Epithelial cell of proximal tubule (primary cell): ENCODE data around the gene SRSF8. TPM values are rescaled to one million over a fixed set of nuclear protein-coding genes. Genes with fewer than 3 reads are reported as not detected.

Source experiments
- DNase-seq: peaks from one replicate; pipeline ENCODE4 v3.0.0-alpha.2; 2011; ENCODE audit warnings: low read depth
- H3K4me3 ChIP-seq: 2 replicates; pipeline ENCODE4 v1.5.1; 2011; ENCODE audit warnings: low read depth, mild to moderate bottlenecking, low read length
- CTCF ChIP-seq: conservative IDR thresholded peaks from 2 replicates; pipeline ENCODE4 v1.5.1; 2012; ENCODE audit warnings: low read depth, mild to moderate bottlenecking, low read length
- total RNA-seq: library from RNA; depleted of rRNA; stranded (reverse); fragments of >200 nt; gene quantifications from 2 replicates; pipeline ENCODE4 v1.2.3, GENCODE V29; 2015

SRSF8 gene
- total RNA-seq, 1 donor from 2014 or later = 16.9 TPM

GRCh38 chr11:95097209-95097608, 30.5 kb downstream of the SRSF8 start:
- DNase-seq = no peak
- no peak overlapping the region for H3K4me3 ChIP-seq
- no peak for TF ChIP-seq CTCF

- no peak for DNase-seq
- no peak overlapping the region for H3K4me3 ChIP-seq
- no peak for TF ChIP-seq CTCF
These were observed 32.1 kb downstream of the SRSF8 start for GRCh38 chr11:95098826-95099225.

- H3K4me3 ChIP-seq = no peak overlapping the region
- TF ChIP-seq CTCF = no peak
- no peak for DNase-seq
These were observed 33.5 kb downstream of the SRSF8 start for GRCh38 chr11:95100191-95100648.

DNA sequence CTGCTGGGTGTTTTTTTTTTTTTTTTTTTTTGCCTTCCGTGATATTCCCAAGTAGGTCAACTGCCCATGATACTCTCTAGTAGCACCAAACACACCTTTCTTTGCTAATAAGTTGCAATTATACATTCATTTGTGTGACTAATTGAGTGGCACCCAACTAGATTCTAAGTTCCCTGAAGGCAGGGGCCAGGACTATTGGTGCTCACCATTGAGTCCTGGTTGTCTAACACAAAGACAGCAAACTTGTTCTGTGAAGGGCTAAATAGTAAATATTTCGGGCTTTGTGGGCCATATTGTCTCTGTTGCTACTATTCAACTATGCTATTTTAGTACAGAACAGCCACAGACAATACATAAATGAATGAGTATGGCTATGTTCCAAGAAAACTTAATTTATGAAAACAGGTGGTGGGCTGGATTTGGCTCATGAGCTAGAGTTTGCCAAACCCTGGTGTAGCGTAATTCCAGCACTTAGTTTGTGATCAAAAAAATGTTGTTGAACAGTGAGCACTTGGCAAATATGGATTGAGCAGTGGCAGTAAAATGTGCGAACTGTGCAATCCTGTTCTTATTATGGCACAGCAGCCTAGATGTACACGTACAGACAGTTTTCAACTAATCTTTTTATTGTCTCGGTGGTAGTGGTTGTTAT, 34.3 kb downstream of the SRSF8 start:
- H3K4me3 ChIP-seq = no peak overlapping the region
- DNase-seq = no peak
- no peak for TF ChIP-seq CTCF

GRCh38 chr11:95101935-95102334, 35.2 kb downstream of the SRSF8 start:
- TF ChIP-seq CTCF = no peak
- no peak overlapping the region for H3K4me3 ChIP-seq
- DNase-seq = no peak

DNA sequence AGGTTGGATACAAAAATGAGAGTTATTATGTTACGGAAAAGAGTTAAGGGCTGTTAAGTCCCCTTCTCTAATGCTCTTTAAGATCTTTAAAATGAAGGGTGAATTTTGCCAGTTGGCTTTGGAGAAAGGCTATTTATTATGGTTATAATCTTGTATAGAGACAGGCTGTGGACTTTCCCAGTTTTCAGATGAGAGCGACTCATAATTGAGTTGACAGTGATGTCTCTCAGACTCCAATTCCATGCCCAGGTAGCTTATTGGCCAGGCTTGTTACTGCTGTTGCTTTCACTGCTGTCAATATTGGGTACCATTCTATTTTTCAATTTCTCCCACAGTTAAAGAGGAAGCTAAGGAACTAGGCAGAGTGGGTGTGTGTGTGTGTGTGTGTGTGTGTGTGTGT, 36.0 kb downstream of the SRSF8 start:
- DNase-seq = no peak
- TF ChIP-seq CTCF = no peak
- no peak overlapping the region for H3K4me3 ChIP-seq

- DNase-seq = no peak
These were observed 37.0 kb downstream of the SRSF8 start for GRCh38 chr11:95103701-95104100.

More at GRCh38 chr11:95103701-95104100, 37.0 kb downstream of the SRSF8 start:
- no peak for TF ChIP-seq CTCF
- no peak overlapping the region for H3K4me3 ChIP-seq
